ENCODE measurements around the gene MYEOV. TPM values are rescaled to one million over a fixed set of nuclear protein-coding genes. Genes with fewer than 3 reads are reported as not detected.

Gene MYEOV
- total RNA-seq, 1 donor from 2014 or later: 0.93 TPM

DNA sequence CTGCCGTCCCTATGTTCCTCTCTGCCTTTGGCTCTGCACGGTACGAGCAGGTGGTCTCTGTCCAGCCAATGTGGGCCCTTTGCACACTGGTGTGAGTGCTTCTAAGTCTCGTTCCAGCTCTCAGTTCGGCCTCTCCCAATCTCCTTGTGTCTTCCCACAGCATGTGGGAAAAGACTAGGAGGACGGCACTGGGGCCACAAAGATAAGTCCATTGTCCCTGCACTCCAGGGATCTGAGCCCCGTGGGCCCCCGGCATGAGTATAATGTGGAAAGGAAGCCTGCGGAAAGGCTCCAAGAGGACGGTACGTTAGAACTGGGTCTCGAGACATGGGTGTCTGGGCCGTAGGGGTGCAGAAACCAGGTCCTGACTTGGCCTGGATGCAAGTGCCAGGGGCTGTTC is 16.4 kb downstream of the MYEOV start:
- intact Hi-C loops (cut with micrococcal nuclease): no loop called here
- peak overlapping the region; percentile 90 for H3K27ac Mint-ChIP-seq
- no peak for DNase-seq (ENCODE audit: low spot score)
- H3K36me3 Mint-ChIP-seq (ENCODE audit: low read depth): no peaks in the 10 kb centered on the region
- peaks cover 40% of the 10 kb centered on the region for H3K4me1 Mint-ChIP-seq (ENCODE audit: low read depth)
- no peaks in the 10 kb centered on the region for H3K27me3 Mint-ChIP-seq (ENCODE audit: insufficient read depth)
- H3K9me3 Mint-ChIP-seq: no peaks in the 10 kb centered on the region
- H3K4me3 Mint-ChIP-seq: no peak overlapping the region

DNA sequence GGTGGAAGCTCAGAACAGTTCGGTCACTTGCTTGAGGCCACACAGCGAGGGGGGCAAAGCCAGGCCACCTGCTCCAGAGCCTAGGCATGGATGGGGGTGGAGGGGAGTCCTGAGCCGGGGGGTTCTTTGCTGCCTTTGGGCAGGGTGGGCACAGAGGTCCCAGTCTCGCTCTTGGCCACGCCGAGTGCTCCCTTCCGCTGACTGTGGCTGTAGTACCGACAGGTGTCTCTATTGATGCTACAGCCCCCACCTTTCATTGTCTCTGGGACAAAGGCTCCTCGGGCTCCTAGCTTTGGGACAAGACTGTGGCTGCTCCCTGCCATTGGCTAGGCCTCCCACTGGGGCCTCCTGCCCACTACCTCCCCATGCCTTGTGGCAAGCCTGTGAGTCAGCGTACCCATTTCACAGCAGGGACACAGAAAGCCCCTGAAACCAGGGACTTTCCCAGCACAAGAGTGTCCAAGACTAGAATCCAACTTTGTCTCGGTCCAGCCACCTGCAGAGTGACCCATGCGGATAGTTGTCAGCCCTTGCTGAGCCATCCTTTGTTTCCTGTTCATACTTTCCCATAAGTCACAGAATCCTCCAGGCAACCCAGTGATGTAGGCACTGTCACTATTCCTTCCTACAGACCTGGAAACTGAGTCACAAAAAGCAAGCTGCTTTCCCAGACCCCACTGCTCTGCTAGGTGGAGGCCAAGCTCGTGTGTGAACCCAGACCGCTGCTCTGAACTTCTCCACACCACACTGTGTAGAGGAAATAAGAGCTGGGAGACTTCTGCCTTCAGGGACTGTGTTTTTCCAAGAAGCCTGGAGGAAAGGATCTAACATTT is 17.2 kb downstream of the MYEOV start:
- H3K27ac Mint-ChIP-seq: peak overlapping the region; percentile 90
- H3K27me3 Mint-ChIP-seq (ENCODE audit: insufficient read depth): no peaks in the 10 kb centered on the region
- intact Hi-C loops (cut with micrococcal nuclease): loop anchor here (1.0 kb wide), 3 partner anchors 10 to 26 kb away; no protein-coding TSS in a partner anchor
- no peaks in the 10 kb centered on the region for H3K36me3 Mint-ChIP-seq (ENCODE audit: low read depth)
- peak overlapping the region; percentile 27 for H3K4me3 Mint-ChIP-seq
- no peak for DNase-seq (ENCODE audit: low spot score)
- peaks cover 40% of the 10 kb centered on the region for H3K4me1 Mint-ChIP-seq (ENCODE audit: low read depth)
- no peaks in the 10 kb centered on the region for H3K9me3 Mint-ChIP-seq

DNA sequence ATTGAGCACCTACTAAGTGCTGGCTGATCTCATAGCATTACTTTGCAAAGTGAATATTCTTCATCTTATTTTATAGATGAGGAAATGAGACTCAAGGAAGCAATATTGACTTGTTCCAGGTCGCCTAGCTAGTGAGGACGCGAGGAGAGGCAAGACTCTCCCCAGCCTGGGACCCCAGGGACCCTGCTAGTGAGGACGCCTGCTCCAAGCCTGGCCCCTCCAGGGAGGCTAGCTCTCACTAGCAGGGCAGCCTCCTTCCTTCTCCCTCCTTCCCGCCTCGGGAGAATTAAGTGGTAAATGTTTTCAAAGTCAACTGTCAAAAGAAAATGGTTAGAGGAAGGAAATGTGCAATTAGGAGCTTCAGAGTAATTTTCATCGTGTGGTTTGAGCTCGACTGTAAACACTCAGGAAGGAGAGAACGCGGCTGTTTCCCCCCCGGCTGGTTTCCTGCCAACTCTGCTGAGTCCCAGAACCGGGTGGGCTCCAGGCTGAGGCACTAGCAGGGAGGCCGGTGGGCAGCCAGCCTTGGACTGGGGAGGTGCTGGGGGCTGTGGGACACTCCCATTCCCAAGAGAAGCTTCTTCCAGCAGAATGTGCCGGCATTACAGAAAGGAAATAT is 17.9 kb downstream of the MYEOV start:
- no peaks in the 10 kb centered on the region for H3K27me3 Mint-ChIP-seq (ENCODE audit: insufficient read depth)
- H3K36me3 Mint-ChIP-seq (ENCODE audit: low read depth): no peaks in the 10 kb centered on the region
- H3K27ac Mint-ChIP-seq: peak overlapping the region; percentile 90
- peaks cover 45% of the 10 kb centered on the region for H3K4me1 Mint-ChIP-seq (ENCODE audit: low read depth)
- H3K9me3 Mint-ChIP-seq: peaks cover 2% of the 10 kb centered on the region
- peak overlapping the region; percentile 27 for H3K4me3 Mint-ChIP-seq
- intact Hi-C loops (cut with micrococcal nuclease): loop anchor here (1.0 kb wide), 3 partner anchors 11 to 25 kb away; no protein-coding TSS in a partner anchor
- no peak for DNase-seq (ENCODE audit: low spot score)

DNA sequence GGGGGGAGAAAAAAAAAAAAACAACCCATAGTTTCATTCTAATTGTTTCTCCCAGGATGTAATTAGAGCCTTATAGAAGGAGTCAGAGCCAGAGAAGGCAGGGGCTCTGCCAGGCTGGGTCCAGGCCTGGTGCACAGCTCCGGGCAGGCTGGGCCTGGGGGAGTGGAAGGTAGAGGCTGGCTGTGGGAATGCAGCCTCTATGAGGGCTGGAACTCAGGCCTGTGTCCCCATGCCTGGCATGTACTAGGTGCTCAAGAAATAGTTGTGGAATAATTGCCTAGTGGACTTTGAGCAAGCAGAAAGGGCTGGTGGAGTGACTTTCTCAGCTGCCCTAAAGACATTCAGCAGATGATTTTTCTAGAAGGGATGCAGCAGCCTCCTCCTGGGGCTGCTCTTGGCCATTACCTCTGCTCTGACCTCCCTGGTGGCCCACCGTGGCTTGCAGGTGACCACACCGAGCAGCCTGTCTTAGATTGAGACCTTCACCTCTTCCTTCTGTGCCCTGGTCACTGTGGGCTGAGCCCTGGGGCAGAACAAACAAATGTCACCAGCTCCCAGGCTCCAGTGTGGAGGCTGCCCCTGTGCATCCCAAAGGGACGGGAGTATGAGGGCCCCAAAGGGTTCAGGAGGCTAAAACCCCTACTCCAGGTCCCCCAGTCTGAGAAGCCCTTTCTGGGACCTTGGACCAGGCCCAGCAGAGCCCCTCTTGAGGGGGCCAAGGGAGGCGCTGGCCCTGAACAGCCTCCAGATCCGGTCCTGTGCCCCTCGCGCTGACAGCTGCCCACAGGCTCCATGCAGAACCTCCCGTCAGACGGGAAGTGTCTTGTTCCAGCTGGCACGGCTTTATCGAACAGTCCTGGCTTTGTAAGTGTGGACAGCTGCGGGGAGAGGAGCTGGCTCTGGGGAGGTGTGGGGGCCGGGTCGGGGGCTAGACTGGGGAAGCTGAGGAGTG is 18.8 kb downstream of the MYEOV start:
- intact Hi-C loops (cut with micrococcal nuclease): no loop called here
- Mint-ChIP-seq H3K36me3 (ENCODE audit: low read depth) (peaks cover 4% of the 10 kb centered on the region), H3K27me3 (ENCODE audit: insufficient read depth) (no peaks in the 10 kb centered on the region), H3K9me3 (peaks cover 7% of the 10 kb centered on the region), H3K27ac (no peak overlapping the region), H3K4me3 (no peak overlapping the region), H3K4me1 (ENCODE audit: low read depth) (peaks cover 53% of the 10 kb centered on the region)
- DNase-seq (ENCODE audit: low spot score): no peak

- DNase-seq (ENCODE audit: low spot score): no peak
- no peaks in the 10 kb centered on the region for H3K27me3 Mint-ChIP-seq (ENCODE audit: insufficient read depth)
- H3K4me3 Mint-ChIP-seq: no peak overlapping the region
- H3K9me3 Mint-ChIP-seq: peaks cover 18% of the 10 kb centered on the region
- peaks cover 9% of the 10 kb centered on the region for H3K36me3 Mint-ChIP-seq (ENCODE audit: low read depth)
- H3K27ac Mint-ChIP-seq: no peak overlapping the region
- intact Hi-C loops (cut with micrococcal nuclease): no loop called here
- H3K4me1 Mint-ChIP-seq (ENCODE audit: low read depth): peaks cover 57% of the 10 kb centered on the region
Observed at GRCh38 chr11:69313992-69314391, 20.0 kb downstream of the MYEOV start.

GRCh38 chr11:69314555-69314954 is 20.6 kb downstream of the MYEOV start:
- H3K27ac Mint-ChIP-seq: no peak overlapping the region
- peaks cover 12% of the 10 kb centered on the region for H3K36me3 Mint-ChIP-seq (ENCODE audit: low read depth)
- H3K9me3 Mint-ChIP-seq: peaks cover 24% of the 10 kb centered on the region
- H3K27me3 Mint-ChIP-seq (ENCODE audit: insufficient read depth): no peaks in the 10 kb centered on the region
- no peak for DNase-seq (ENCODE audit: low spot score)
- no peak overlapping the region for H3K4me3 Mint-ChIP-seq
- peaks cover 57% of the 10 kb centered on the region for H3K4me1 Mint-ChIP-seq (ENCODE audit: low read depth)
- intact Hi-C loops (cut with micrococcal nuclease): no loop called here

DNA sequence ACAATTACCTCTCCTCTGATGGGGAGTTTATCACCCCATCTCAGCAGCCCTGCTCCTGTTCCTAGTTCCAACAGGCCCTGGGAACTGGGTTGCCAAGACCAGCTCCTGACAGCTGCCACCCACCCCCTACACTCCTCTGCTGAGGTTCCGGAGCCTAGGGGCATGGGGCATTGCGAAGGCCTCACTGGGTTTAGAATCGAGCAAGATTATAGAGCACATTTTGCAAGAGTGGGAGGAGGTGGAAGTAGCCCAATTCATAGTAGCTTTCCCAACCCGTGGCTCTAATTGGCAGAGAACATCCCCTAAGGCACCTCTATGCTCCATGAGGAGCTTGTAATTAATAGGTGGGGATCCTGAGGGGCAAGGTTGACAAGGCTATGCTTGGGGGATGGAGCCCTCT is 23.0 kb downstream of the MYEOV start:
- peak overlapping the region; percentile 92 for H3K27ac Mint-ChIP-seq
- intact Hi-C loops (cut with micrococcal nuclease): loop anchor here (1.0 kb wide), 3 partner anchors 20 to 79 kb away; no protein-coding TSS in a partner anchor
- no peak overlapping the region for H3K4me3 Mint-ChIP-seq
- peaks cover 12% of the 10 kb centered on the region for H3K36me3 Mint-ChIP-seq (ENCODE audit: low read depth)
- peaks cover 36% of the 10 kb centered on the region for H3K4me1 Mint-ChIP-seq (ENCODE audit: low read depth)
- no peaks in the 10 kb centered on the region for H3K27me3 Mint-ChIP-seq (ENCODE audit: insufficient read depth)
- DNase-seq (ENCODE audit: low spot score): no peak
- peaks cover 26% of the 10 kb centered on the region for H3K9me3 Mint-ChIP-seq

- peak overlapping the region; percentile 92 for H3K27ac Mint-ChIP-seq
- intact Hi-C loops (cut with micrococcal nuclease): loop anchor here (1.0 kb wide), 3 partner anchors 20 to 79 kb away; no protein-coding TSS in a partner anchor
- DNase-seq (ENCODE audit: low spot score): no peak
- H3K9me3 Mint-ChIP-seq: peaks cover 26% of the 10 kb centered on the region
- peak overlapping the region; percentile 9 for H3K4me3 Mint-ChIP-seq
- peaks cover 30% of the 10 kb centered on the region for H3K4me1 Mint-ChIP-seq (ENCODE audit: low read depth)
- H3K27me3 Mint-ChIP-seq (ENCODE audit: insufficient read depth): no peaks in the 10 kb centered on the region
- peaks cover 12% of the 10 kb centered on the region for H3K36me3 Mint-ChIP-seq (ENCODE audit: low read depth)
Observed at GRCh38 chr11:69317401-69318092, 23.6 kb downstream of the MYEOV start.

DNA sequence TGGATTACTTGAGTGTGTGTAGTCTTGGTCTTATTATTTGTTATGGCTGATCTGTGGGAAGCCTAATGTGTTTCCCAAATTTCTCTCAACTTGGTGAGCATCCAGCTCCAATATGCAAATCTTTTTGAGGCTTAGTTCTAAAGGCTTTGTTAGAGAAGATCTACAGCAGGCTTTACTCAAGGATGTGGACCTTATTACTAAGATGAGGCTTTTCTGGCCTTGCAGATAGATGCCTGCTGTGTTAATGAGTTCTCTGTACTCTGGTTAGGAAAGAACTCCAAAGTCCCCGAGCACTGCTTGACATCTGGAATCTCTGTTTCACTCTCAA is 24.1 kb downstream of the MYEOV start:
- Mint-ChIP-seq H3K27ac (peak overlapping the region; percentile 92), H3K9me3 (peaks cover 26% of the 10 kb centered on the region), H3K36me3 (ENCODE audit: low read depth) (peaks cover 12% of the 10 kb centered on the region), H3K4me3 (no peak overlapping the region), H3K27me3 (ENCODE audit: insufficient read depth) (no peaks in the 10 kb centered on the region), H3K4me1 (ENCODE audit: low read depth) (peaks cover 30% of the 10 kb centered on the region)
- intact Hi-C loops (cut with micrococcal nuclease): no loop called here
- DNase-seq (ENCODE audit: low spot score): no peak

DNA sequence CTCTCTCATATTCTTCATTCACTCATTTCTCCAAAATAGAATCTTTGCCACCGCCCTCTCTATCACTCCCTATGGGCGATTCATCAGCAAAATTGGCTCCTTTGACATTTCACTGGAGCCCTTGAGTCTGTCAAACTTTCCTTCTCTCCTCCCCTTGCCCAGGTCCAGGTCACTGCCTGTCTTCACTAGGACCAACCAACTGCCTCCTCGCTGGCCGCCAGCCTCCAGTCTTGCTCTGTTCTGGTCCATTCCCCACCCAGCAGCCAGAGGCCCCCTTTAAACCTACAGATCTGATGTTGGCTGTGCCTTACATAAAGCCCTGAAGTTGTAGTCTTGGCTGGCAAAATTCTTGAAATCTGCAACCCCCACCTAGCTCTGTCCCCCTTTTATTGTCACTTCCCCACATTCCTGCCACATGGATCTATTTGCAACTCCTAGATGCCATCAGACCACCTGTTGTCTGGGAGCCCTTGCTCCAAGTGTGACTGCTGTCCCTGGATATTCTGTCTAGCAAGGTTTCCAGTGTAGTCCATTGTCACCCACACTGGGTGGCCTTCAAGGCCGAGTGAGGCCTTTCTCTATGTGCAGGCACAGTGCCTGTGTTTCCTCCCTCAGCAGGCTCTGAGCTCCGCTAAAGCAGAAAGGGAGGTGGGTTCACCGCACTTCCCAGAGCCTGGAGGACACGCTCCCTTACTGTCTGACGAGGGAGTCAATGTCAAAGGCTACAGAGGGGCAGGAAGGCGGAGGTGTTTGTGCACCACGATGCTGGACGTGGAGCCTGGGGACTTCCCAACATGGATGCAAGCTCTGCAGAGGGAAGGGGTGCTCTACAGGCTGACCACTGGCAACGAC is 25.5 kb downstream of the MYEOV start:
- H3K27me3 Mint-ChIP-seq (ENCODE audit: insufficient read depth): no peaks in the 10 kb centered on the region
- H3K27ac Mint-ChIP-seq: peak overlapping the region; percentile 46
- peaks cover 12% of the 10 kb centered on the region for H3K36me3 Mint-ChIP-seq (ENCODE audit: low read depth)
- intact Hi-C loops (cut with micrococcal nuclease): no loop called here
- no peak for DNase-seq (ENCODE audit: low spot score)
- peaks cover 30% of the 10 kb centered on the region for H3K4me1 Mint-ChIP-seq (ENCODE audit: low read depth)
- no peak overlapping the region for H3K4me3 Mint-ChIP-seq
- peaks cover 26% of the 10 kb centered on the region for H3K9me3 Mint-ChIP-seq

DNA sequence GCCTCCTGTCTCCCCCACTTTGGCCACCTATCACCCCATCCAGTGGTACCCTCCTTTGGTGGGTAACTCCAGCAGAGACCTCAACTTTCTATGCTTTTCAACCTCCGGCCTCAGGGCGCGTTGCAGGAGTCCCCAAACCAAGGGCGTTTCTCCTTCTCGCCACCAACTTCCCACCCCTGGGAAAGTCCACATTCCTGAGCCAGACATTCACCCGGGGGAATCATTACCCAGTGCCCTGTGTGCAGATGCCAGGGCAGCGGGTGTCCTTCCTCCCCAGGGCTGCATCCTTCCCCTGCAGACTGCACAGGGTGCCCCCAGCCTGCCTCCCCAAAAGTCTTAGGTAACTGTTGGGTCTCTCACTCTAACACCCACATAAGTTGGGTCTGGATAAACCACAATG is 26.4 kb downstream of the MYEOV start:
- H3K36me3 Mint-ChIP-seq (ENCODE audit: low read depth): peaks cover 12% of the 10 kb centered on the region
- no peak overlapping the region for H3K27ac Mint-ChIP-seq
- H3K27me3 Mint-ChIP-seq (ENCODE audit: insufficient read depth): no peaks in the 10 kb centered on the region
- H3K4me3 Mint-ChIP-seq: no peak overlapping the region
- H3K9me3 Mint-ChIP-seq: peaks cover 26% of the 10 kb centered on the region
- no peak for DNase-seq (ENCODE audit: low spot score)
- peaks cover 30% of the 10 kb centered on the region for H3K4me1 Mint-ChIP-seq (ENCODE audit: low read depth)
- intact Hi-C loops (cut with micrococcal nuclease): no loop called here
